WTC11 (cell line): ENCODE data around the gene MTF2. TPM values are rescaled to one million over a fixed set of nuclear protein-coding genes. Genes with fewer than 3 reads are reported as not detected.

ENCODE experiments used
- ATAC-seq: fragments of 200-7000 bp; cut with Tn5 transposase; 2 replicates; pipeline ENCODE4 v1.10.0; 2021; ENCODE audit warnings: mild to moderate bottlenecking, moderate library complexity
- CTCF ChIA-PET: fragments of 300-600 bp; sonication (Branson Sonifier 250); formaldehyde crosslinking; loops from one replicate; lab custom pipeline; 2021; ENCODE audit warnings: antibody characterized with exemption; lab: Charles Lee
- POLR2A ChIA-PET: fragments of 350-600 bp; sonication (Branson Sonifier 250); formaldehyde crosslinking; loops from one replicate; lab custom pipeline; 2021; ENCODE audit warnings: antibody characterized with exemption; lab: Charles Lee
- DNase-seq: peaks from one replicate; pipeline ENCODE4 v3.0.0; 2021; ENCODE audit warnings: low spot score
- H3K27ac Mint-ChIP-seq: 2 replicates; pipeline ENCODE4 v1.8.0; 2021; ENCODE audit warnings: mixed read lengths
- H3K27me3 Mint-ChIP-seq: 2 replicates; pipeline ENCODE4 v1.8.0; 2021; ENCODE audit warnings: low read depth, mild to moderate bottlenecking, moderate library complexity, mixed read lengths
- H3K36me3 Mint-ChIP-seq: 2 replicates; pipeline ENCODE4 v1.8.0; 2021; ENCODE audit warnings: mixed read lengths
- H3K4me1 Mint-ChIP-seq: 2 replicates; pipeline ENCODE4 v1.8.0; 2022; ENCODE audit warnings: mixed read lengths
- H3K4me3 Mint-ChIP-seq: 2 replicates; pipeline ENCODE4 v1.8.0; 2021; ENCODE audit warnings: mild to moderate bottlenecking, moderate library complexity, mixed read lengths
- H3K9me3 Mint-ChIP-seq: 2 replicates; pipeline ENCODE4 v1.8.0; 2021; ENCODE audit warnings: mixed read lengths
- CBFB ChIP-seq: sonication (generic); formaldehyde crosslinking; IDR thresholded peaks from 2 replicates; pipeline ENCODE4 v1.8.1; 2022; ENCODE audit warnings: mild to moderate bottlenecking, low read depth, missing genetic modification reagents
- CREB1 ChIP-seq: sonication (generic); formaldehyde crosslinking; IDR thresholded peaks from 2 replicates; pipeline ENCODE4 v1.8.0; 2023; ENCODE audit warnings: mild to moderate bottlenecking, missing genetic modification reagents
- CREM ChIP-seq: sonication (generic); formaldehyde crosslinking; IDR thresholded peaks from 2 replicates; pipeline ENCODE4 v1.8.1; 2022; ENCODE audit warnings: mild to moderate bottlenecking, missing genetic modification reagents, moderate library complexity
- GABPB1 ChIP-seq: sonication (generic); formaldehyde crosslinking; IDR thresholded peaks from 2 replicates; pipeline ENCODE4 v1.8.1; 2023; ENCODE audit warnings: mild to moderate bottlenecking, missing genetic modification reagents
- JUN ChIP-seq: sonication (generic); formaldehyde crosslinking; IDR thresholded peaks from 2 replicates; pipeline ENCODE4 v1.8.0; 2023; ENCODE audit warnings: mild to moderate bottlenecking, missing genetic modification reagents
- MAX ChIP-seq: sonication (generic); formaldehyde crosslinking; IDR thresholded peaks from 2 replicates; pipeline ENCODE4 v1.8.0; 2022; ENCODE audit warnings: mild to moderate bottlenecking, missing genetic modification reagents
- NFATC4 ChIP-seq: fragments of 250-450 bp; sonication (Bioruptor Pico); IDR thresholded peaks from 2 replicates; pipeline ENCODE4 v1.9.0; 2021; ENCODE audit warnings: mild to moderate bottlenecking
- NR1H2 ChIP-seq: sonication (generic); formaldehyde crosslinking; IDR thresholded peaks from 2 replicates; pipeline ENCODE4 v1.9.0; 2021; ENCODE audit warnings: mild to moderate bottlenecking, moderate library complexity, missing genetic modification reagents
- NR2C2 ChIP-seq: sonication (generic); formaldehyde crosslinking; IDR thresholded peaks from 2 replicates; pipeline ENCODE4 v1.8.0; 2022; ENCODE audit warnings: mild to moderate bottlenecking, missing genetic modification reagents
- SMAD3 ChIP-seq: sonication (generic); formaldehyde crosslinking; IDR thresholded peaks from 2 replicates; pipeline ENCODE4 v1.8.0; 2022; ENCODE audit warnings: missing genetic modification reagents, mild to moderate bottlenecking, borderline replicate concordance
- TCF7 ChIP-seq: sonication (generic); formaldehyde crosslinking; IDR thresholded peaks from 2 replicates; pipeline ENCODE4 v1.8.0; 2022; ENCODE audit warnings: mild to moderate bottlenecking, low read depth, missing genetic modification reagents, moderate library complexity
- USF1 ChIP-seq: sonication (generic); formaldehyde crosslinking; IDR thresholded peaks from 2 replicates; pipeline ENCODE4 v1.8.0; 2022; ENCODE audit warnings: mild to moderate bottlenecking, missing genetic modification reagents
- ZBTB21 ChIP-seq: sonication (generic); formaldehyde crosslinking; IDR thresholded peaks from 2 replicates; pipeline ENCODE4 v1.8.1; 2023; ENCODE audit warnings: mild to moderate bottlenecking, missing genetic modification reagents, borderline replicate concordance
- ZMAT4 ChIP-seq: fragments of 250-450 bp; sonication (Bioruptor Pico); IDR thresholded peaks from 2 replicates; pipeline ENCODE4 v1.9.0; 2021; ENCODE audit warnings: mild to moderate bottlenecking
- ZNF317 ChIP-seq: sonication (generic); formaldehyde crosslinking; IDR thresholded peaks from 2 replicates; pipeline ENCODE4 v1.8.1; 2023; ENCODE audit warnings: low read depth, mild to moderate bottlenecking, moderate library complexity, missing genetic modification reagents, borderline replicate concordance
- ZNF423 ChIP-seq: fragments of 250-450 bp; sonication (Bioruptor Pico); IDR thresholded peaks from 2 replicates; pipeline ENCODE4 v2.1.2; 2022; ENCODE audit warnings: mild to moderate bottlenecking, moderate library complexity
- total RNA-seq: library from RNA; stranded (reverse); gene quantifications from 3 replicates; pipeline ENCODE4 v1.2.3, GENCODE V29; 2021
- TF ChIP-seq, protein P1 (sequence below): sonication (generic); formaldehyde crosslinking; IDR thresholded peaks from 2 replicates; pipeline ENCODE4 v1.8.1; 2022; ENCODE audit warnings: missing genetic modification reagents, borderline replicate concordance
- TF ChIP-seq, protein P2 (sequence below): sonication (generic); formaldehyde crosslinking; IDR thresholded peaks from 2 replicates; pipeline ENCODE4 v1.8.0; 2022; ENCODE audit warnings: mild to moderate bottlenecking, missing genetic modification reagents

MTF2 gene
- total RNA-seq, 1 experiment from 2014 or later = 111 TPM

DNA sequence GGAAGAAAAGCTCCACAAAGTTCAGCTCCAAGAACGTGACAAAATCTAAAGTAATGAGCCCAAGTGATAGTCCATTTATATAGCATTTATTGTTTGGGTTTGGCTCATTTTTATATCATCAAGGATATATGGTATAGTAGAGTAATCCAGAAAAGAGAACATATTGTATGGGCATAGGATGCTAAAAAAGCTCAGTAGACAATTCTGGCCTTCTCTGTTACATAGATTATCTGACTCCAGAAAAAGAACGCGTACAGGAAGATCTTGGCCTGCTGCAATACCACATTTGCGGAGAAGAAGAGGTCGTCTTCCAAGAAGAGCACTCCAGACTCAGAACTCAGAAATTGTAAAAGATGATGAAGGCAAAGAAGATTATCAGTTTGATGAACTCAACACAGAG lies 57.4 kb downstream of the MTF2 start (continued):
- TF ChIP-seq, protein P1, sequence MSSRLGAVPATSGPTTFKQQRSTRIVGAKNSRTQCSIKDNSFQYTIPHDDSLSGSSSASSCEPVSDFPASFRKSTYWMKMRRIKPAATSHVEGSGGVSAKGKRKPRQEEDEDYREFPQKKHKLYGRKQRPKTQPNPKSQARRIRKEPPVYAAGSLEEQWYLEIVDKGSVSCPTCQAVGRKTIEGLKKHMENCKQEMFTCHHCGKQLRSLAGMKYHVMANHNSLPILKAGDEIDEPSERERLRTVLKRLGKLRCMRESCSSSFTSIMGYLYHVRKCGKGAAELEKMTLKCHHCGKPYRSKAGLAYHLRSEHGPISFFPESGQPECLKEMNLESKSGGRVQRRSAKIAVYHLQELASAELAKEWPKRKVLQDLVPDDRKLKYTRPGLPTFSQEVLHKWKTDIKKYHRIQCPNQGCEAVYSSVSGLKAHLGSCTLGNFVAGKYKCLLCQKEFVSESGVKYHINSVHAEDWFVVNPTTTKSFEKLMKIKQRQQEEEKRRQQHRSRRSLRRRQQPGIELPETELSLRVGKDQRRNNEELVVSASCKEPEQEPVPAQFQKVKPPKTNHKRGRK (CRISPR knock-in tag) = no peak
- TF ChIP-seq, protein P2, sequence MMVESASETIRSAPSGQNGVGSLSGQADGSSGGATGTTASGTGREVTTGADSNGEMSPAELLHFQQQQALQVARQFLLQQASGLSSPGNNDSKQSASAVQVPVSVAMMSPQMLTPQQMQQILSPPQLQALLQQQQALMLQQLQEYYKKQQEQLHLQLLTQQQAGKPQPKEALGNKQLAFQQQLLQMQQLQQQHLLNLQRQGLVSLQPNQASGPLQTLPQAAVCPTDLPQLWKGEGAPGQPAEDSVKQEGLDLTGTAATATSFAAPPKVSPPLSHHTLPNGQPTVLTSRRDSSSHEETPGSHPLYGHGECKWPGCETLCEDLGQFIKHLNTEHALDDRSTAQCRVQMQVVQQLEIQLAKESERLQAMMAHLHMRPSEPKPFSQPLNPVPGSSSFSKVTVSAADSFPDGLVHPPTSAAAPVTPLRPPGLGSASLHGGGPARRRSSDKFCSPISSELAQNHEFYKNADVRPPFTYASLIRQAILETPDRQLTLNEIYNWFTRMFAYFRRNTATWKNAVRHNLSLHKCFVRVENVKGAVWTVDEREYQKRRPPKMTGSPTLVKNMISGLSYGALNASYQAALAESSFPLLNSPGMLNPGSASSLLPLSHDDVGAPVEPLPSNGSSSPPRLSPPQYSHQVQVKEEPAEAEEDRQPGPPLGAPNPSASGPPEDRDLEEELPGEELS = no peak

GRCh38 chr1:93137604-93138292 lies 58.7 kb downstream of the MTF2 start:
- CTCF ChIA-PET = no interaction called here

DNA sequence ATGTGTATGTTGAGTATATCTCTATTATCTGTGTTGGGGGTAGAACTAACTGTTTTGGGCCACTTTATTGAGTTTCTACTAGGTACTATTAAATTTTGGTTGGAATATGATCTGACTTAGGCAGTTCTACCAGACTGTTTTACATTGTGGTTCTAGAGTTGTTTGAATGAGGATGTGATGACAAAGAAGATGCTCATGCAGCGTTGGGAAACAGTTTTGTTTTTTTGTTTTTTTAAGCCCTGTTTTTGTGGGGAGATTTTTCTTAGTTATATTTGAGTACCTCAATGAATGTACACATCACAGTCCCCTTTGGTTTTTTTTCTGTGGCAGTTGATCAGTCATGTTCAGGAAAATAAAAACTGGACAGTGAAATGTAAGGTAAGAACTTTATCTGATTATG lies 61.0 kb downstream of the MTF2 start:
- Mint-ChIP-seq H3K36me3 (peaks cover 58% of the 10 kb centered on the region), H3K9me3 (no peaks in the 10 kb centered on the region), H3K4me3 (no peak overlapping the region), H3K4me1 (no peaks in the 10 kb centered on the region), H3K27me3 (no peaks in the 10 kb centered on the region), H3K27ac (peak overlapping the region; percentile 25; the same call in 1 of the 2 replicates)
- DNase-seq (no peak), ATAC-seq (no peak)
- ChIA-PET CTCF (no interaction called here), POLR2A (interaction anchor here (0.7 kb wide), 1 partner anchor 8 kb away, joined by 3 read pairs; no protein-coding TSS in a partner anchor)
- TF ChIP-seq CBFB = no peak
- TF ChIP-seq GABPB1 (CRISPR knock-in tag) = no peak
- TF ChIP-seq CREB1 (CRISPR knock-in tag) = no peak
- TF ChIP-seq ZNF423 (CRISPR knock-in tag) = no peak
- TF ChIP-seq ZNF317 (CRISPR knock-in tag) = no peak
- no peak for TF ChIP-seq TCF7 (CRISPR knock-in tag)
- no peak for TF ChIP-seq NR2C2 (CRISPR knock-in tag)
- TF ChIP-seq SMAD3 (CRISPR knock-in tag) = no peak

More at GRCh38 chr1:93137604-93138292, 58.7 kb downstream of the MTF2 start:
- Mint-ChIP-seq H3K4me3 (no peak overlapping the region), H3K9me3 (no peaks in the 10 kb centered on the region), H3K27me3 (no peaks in the 10 kb centered on the region), H3K27ac (no peak overlapping the region)
- POLR2A ChIA-PET = interaction anchor here (0.5 kb wide), 1 partner anchor 34 kb away, joined by 5 read pairs; no protein-coding TSS in a partner anchor
- DNase-seq (no peak), ATAC-seq (no peak)
- TF ChIP-seq NR1H2 (CRISPR knock-in tag) (no peak), ZMAT4 (CRISPR knock-in tag) (no peak), NR2C2 (CRISPR knock-in tag) (no peak), JUN (CRISPR knock-in tag) (no peak)
- TF ChIP-seq, all 79 proteins: peak for 0
- no peaks in the 10 kb centered on the region for H3K4me1 Mint-ChIP-seq
- H3K36me3 Mint-ChIP-seq = peaks cover 69% of the 10 kb centered on the region

DNA sequence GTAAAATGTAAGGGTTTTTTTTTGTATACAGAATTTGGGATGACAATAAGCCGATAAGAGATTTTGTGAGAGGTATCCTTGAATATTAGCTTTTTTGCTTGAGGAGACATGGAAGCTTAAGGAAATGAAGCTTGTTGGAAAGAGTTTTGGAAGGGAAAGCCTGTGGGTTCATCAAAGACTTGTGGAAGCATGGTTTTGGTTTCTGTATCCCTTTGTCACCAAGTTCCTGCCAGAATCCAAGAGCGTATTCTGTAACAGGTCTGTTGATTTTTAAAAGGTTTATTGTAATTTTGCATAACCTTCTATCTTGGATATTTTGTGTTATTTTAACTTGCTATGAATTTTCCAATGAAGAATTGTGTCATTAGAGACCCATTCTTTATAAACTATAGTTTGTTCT lies 63.1 kb downstream of the MTF2 start:
- peaks cover 40% of the 10 kb centered on the region for H3K36me3 Mint-ChIP-seq
- DNase-seq = no peak
- H3K27ac Mint-ChIP-seq = peak overlapping the region; percentile 73
- no peaks in the 10 kb centered on the region for H3K4me1 Mint-ChIP-seq
- TF ChIP-seq MAX (CRISPR knock-in tag) = no peak
- TF ChIP-seq USF1 (CRISPR knock-in tag) = no peak
- no peak for TF ChIP-seq NR1H2 (CRISPR knock-in tag)
- no peak for TF ChIP-seq ZBTB21 (CRISPR knock-in tag)
- TF ChIP-seq CREM = no peak
- TF ChIP-seq NFATC4 = no peak
- TF ChIP-seq, protein P1 (CRISPR knock-in tag) = no peak
- ChIA-PET CTCF (no interaction called here), POLR2A (no interaction called here)
- no peaks in the 10 kb centered on the region for H3K9me3 Mint-ChIP-seq
- ATAC-seq = no peak
- H3K4me3 Mint-ChIP-seq = no peak overlapping the region
- H3K27me3 Mint-ChIP-seq = no peaks in the 10 kb centered on the region
